Left hindlimb (tissue), 1 donor: ENCODE measurements around the gene PTCH2.
A peak's percentile ranks its signal among the peaks of the same experiment; 100 is the strongest.
"Not testable (repeated sequence)": the region's sequence is repeated elsewhere in the genome, so short reads cannot be mapped to it uniquely, and the experiment has no call there.

Experiments
- DNase-seq: peaks from one replicate; pipeline ENCODE4 v3.0.0-alpha.2; 2018

The PTCH2 gene

GRCh38 chr1:44842862-44843655 is at the start of gene PTCH2:
TSS of gene PTCH2 (minus strand) at chr1:44843253. CDS start at chr1:44842932, 321 bp downstream.
- DNase-seq, result peak; percentile 87

- DNase-seq, result no peak
These were observed 47.0 kb upstream of the PTCH2 start for GRCh38 chr1:44890007-44890406.

- no peak for DNase-seq
These were observed 42.4 kb upstream of the PTCH2 start for GRCh38 chr1:44885406-44885805.

GRCh38 chr1:44884746-44885145 is 41.7 kb upstream of the PTCH2 start:
- peak; percentile 60 for DNase-seq

- DNase-seq, result no peak
These were observed 38.1 kb upstream of the PTCH2 start for GRCh38 chr1:44881011-44881632.

- no peak for DNase-seq
These were observed 31.1 kb upstream of the PTCH2 start for GRCh38 chr1:44874155-44874554.

- DNase-seq, result no peak
These were observed 27.0 kb upstream of the PTCH2 start for GRCh38 chr1:44870096-44870495.

- DNase-seq, result no peak
These were observed 24.7 kb upstream of the PTCH2 start for GRCh38 chr1:44867801-44868200.

GRCh38 chr1:44862829-44863401 is 19.9 kb upstream of the PTCH2 start:
- DNase-seq, result no peak

GRCh38 chr1:44860891-44861425 is 17.9 kb upstream of the PTCH2 start:
- no peak for DNase-seq

GRCh38 chr1:44860331-44860730 is 17.3 kb upstream of the PTCH2 start:
- no peak for DNase-seq

GRCh38 chr1:44857446-44857845 is 14.4 kb upstream of the PTCH2 start:
- DNase-seq, result no peak

- DNase-seq, result no peak
These were observed 12.7 kb upstream of the PTCH2 start for GRCh38 chr1:44855742-44856141.

- no peak for DNase-seq
These were observed 11.9 kb upstream of the PTCH2 start for GRCh38 chr1:44854970-44855369.

- DNase-seq, result no peak
These were observed 10.1 kb upstream of the PTCH2 start for GRCh38 chr1:44853201-44853600.

GRCh38 chr1:44851308-44851707 is 8.3 kb upstream of the PTCH2 start:
- DNase-seq, result no peak

- DNase-seq, result no peak
These were observed 6.6 kb upstream of the PTCH2 start for GRCh38 chr1:44849575-44850132.

- DNase-seq, result no peak
These were observed 5.6 kb upstream of the PTCH2 start for GRCh38 chr1:44848456-44849181.

- DNase-seq, result no peak
These were observed 4.8 kb upstream of the PTCH2 start for GRCh38 chr1:44847845-44848244.

- DNase-seq, result no peak
These were observed 3.9 kb upstream of the PTCH2 start for GRCh38 chr1:44846985-44847384.

GRCh38 chr1:44842486-44842861 is 579 bp downstream of the PTCH2 start:
- DNase-seq, result no peak

- DNase-seq, result peak; percentile 68
These were observed 3.5 kb downstream of the PTCH2 start for GRCh38 chr1:44839576-44839975.

- DNase-seq, result not testable (repeated sequence)
These were observed 4.8 kb downstream of the PTCH2 start for GRCh38 chr1:44838294-44838693.
